ENCODE data around the gene MACROH2A2.

Gene MACROH2A2

DNA sequence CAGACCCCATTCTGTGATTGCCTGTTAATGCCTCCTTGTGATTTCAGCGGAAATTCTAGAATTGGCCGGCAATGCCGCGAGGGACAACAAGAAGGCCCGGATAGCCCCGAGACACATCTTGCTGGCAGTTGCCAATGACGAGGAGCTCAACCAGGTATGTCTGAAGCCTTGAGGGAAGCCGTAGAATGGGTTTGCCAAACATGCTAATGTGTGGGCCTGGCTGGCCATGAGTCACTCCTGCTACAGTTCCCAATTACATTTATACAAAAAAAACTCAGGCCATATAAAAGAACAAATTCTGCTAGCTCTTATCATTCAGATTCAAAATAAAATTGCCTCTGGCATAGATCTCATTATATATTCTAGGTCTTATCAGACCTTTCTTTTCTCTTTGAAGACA, 37.4 kb downstream of the MACROH2A2 start:
- no peak overlapping the region for H3K4me3 ChIP-seq
- no peak overlapping the region for H3K27ac ChIP-seq
- H3K36me3 ChIP-seq, result peaks cover 0 to 31% (median 7%) of the 10 kb centered on the region in 3 donors
- DNase-seq, result no peak
- TF ChIP-seq, protein P1, sequence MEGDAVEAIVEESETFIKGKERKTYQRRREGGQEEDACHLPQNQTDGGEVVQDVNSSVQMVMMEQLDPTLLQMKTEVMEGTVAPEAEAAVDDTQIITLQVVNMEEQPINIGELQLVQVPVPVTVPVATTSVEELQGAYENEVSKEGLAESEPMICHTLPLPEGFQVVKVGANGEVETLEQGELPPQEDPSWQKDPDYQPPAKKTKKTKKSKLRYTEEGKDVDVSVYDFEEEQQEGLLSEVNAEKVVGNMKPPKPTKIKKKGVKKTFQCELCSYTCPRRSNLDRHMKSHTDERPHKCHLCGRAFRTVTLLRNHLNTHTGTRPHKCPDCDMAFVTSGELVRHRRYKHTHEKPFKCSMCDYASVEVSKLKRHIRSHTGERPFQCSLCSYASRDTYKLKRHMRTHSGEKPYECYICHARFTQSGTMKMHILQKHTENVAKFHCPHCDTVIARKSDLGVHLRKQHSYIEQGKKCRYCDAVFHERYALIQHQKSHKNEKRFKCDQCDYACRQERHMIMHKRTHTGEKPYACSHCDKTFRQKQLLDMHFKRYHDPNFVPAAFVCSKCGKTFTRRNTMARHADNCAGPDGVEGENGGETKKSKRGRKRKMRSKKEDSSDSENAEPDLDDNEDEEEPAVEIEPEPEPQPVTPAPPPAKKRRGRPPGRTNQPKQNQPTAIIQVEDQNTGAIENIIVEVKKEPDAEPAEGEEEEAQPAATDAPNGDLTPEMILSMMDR (IDR thresholded peaks at IDR 0.05), result no peak
- no peaks in the 10 kb centered on the region for H3K27me3 ChIP-seq
- intact Hi-C loops (cut with DNase I; ENCODE audit: low total_unique reads), result no loop called here
- no peaks in the 10 kb centered on the region for H3K4me1 ChIP-seq
- H3K9me3 ChIP-seq, result no peaks in the 10 kb centered on the region

GRCh38 chr10:70090951-70091350, 38.3 kb downstream of the MACROH2A2 start:
- Histone ChIP-seq H3K27me3 (no peaks in the 10 kb centered on the region), H3K4me3 (no peak overlapping the region), H3K36me3 (peaks cover 0 to 37% (median 7%) of the 10 kb centered on the region in 3 donors), H3K4me1 (no peaks in the 10 kb centered on the region), H3K27ac (no peak overlapping the region), H3K9me3 (no peaks in the 10 kb centered on the region)
- TF ChIP-seq, protein P1 (IDR thresholded peaks at IDR 0.05), result no peak
- no peak for DNase-seq
- intact Hi-C loops (cut with DNase I; ENCODE audit: low total_unique reads), result no loop called here

- Histone ChIP-seq H3K27me3 (no peaks in the 10 kb centered on the region), H3K4me1 (no peaks in the 10 kb centered on the region), H3K4me3 (no peak overlapping the region), H3K9me3 (no peaks in the 10 kb centered on the region), H3K36me3 (peaks cover 0 to 51% (median 7%) of the 10 kb centered on the region in 3 donors), H3K27ac (no peak overlapping the region)
- TF ChIP-seq, protein P1 (IDR thresholded peaks at IDR 0.05), result no peak
- intact Hi-C loops (cut with DNase I; ENCODE audit: low total_unique reads), result no loop called here
- DNase-seq, result no peak
Observed at GRCh38 chr10:70092389-70092718, 39.7 kb downstream of the MACROH2A2 start.

GRCh38 chr10:70093335-70093944, 40.8 kb downstream of the MACROH2A2 start:
- H3K9me3 ChIP-seq, result no peaks in the 10 kb centered on the region
- H3K27me3 ChIP-seq, result no peaks in the 10 kb centered on the region
- H3K36me3 ChIP-seq, result peaks cover 0 to 60% (median 10%) of the 10 kb centered on the region in 3 donors
- intact Hi-C loops (cut with DNase I; ENCODE audit: low total_unique reads), result no loop called here
- H3K4me3 ChIP-seq, result no peak overlapping the region
- no peak overlapping the region for H3K27ac ChIP-seq
- TF ChIP-seq, protein P1 (IDR thresholded peaks at IDR 0.05), result no peak
- DNase-seq, result no peak
- no peaks in the 10 kb centered on the region for H3K4me1 ChIP-seq

GRCh38 chr10:70094250-70094649, 41.6 kb downstream of the MACROH2A2 start:
- TF ChIP-seq, protein P1 (IDR thresholded peaks at IDR 0.05), result no peak
- Histone ChIP-seq H3K9me3 (no peaks in the 10 kb centered on the region), H3K27me3 (no peaks in the 10 kb centered on the region), H3K36me3 (peaks cover 7 to 68% (median 10%) of the 10 kb centered on the region in 3 donors), H3K4me1 (no peaks in the 10 kb centered on the region), H3K27ac (no peak overlapping the region), H3K4me3 (no peak overlapping the region)
- intact Hi-C loops (cut with DNase I; ENCODE audit: low total_unique reads), result no loop called here
- no peak for DNase-seq

All from tibial artery (tissue), 4 donors.